Uterus (tissue), 2 donors: ENCODE data around the gene PUS1.

Experiments used
- POLR2A ChIP-seq, 2 donors: fragments of 450-650 bp; IDR thresholded peaks; one replicate each; pipeline ENCODE4 v1.6.1; 2016; ENCODE audit warnings: antibody characterized with exemption in 2 of 2, mild to moderate bottlenecking in 1 of 2, moderate library complexity in 1 of 2
- TF ChIP-seq, protein P1 (sequence below), 4 experiments: fragments of 200-600 bp in 2 of 4; fragments of 450-650 bp in 2 of 4; sonication (generic) in 2 of 4; IDR thresholded peaks; one replicate each; pipeline ENCODE4 v1.5.1; 2016 to 2019; ENCODE audit warnings: antibody characterized with exemption in 4 of 4, mild to moderate bottlenecking in 2 of 4, moderate library complexity in 1 of 4

DNA sequence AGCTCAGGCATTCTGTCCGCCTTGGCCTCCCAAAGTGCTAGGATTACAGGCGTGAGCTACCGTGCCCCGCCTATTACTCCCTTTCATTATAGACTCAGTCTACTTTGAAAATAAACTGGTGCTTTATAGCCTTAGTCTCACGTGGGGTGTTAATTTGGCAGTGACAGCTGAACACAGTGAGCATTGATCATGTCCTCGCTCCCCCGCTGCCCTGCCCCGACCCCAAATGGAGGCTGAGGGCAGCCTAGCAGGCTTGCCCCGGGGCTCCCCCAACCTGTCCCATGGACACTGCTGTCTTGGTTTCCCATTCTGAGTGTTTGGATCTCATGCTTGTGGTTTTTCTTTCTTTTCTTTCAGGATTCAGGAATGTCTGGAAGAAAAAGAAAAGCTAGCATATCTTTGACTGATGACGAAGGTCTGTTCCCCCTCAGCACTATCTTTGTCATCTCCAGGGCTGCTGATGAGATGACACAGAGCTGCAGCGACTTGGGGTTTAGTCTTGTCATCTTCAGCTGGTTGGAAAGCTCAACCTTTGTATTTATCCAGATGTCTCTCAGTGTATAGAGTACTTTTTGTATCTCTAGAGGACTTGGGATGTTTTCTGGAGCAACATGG is 62.8 kb downstream of the PUS1 start:
- TF ChIP-seq, protein P1, sequence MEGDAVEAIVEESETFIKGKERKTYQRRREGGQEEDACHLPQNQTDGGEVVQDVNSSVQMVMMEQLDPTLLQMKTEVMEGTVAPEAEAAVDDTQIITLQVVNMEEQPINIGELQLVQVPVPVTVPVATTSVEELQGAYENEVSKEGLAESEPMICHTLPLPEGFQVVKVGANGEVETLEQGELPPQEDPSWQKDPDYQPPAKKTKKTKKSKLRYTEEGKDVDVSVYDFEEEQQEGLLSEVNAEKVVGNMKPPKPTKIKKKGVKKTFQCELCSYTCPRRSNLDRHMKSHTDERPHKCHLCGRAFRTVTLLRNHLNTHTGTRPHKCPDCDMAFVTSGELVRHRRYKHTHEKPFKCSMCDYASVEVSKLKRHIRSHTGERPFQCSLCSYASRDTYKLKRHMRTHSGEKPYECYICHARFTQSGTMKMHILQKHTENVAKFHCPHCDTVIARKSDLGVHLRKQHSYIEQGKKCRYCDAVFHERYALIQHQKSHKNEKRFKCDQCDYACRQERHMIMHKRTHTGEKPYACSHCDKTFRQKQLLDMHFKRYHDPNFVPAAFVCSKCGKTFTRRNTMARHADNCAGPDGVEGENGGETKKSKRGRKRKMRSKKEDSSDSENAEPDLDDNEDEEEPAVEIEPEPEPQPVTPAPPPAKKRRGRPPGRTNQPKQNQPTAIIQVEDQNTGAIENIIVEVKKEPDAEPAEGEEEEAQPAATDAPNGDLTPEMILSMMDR (IDR thresholded peaks at IDR 0.05): no peak
- TF ChIP-seq POLR2A (IDR thresholded peaks at IDR 0.05): no peak
